Activated CD4-positive, alpha-beta T cell treated with anti-CD3 and anti-CD28 coated beads for 48 hours (primary cell): ENCODE data around the gene EEF2K.
"Not testable (repeated sequence)": the region's sequence is repeated elsewhere in the genome, so short reads cannot be mapped to it uniquely, and the experiment has no call there.

Experiments
- DNase-seq: peaks from one replicate; pipeline ENCODE4 v3.0.0-alpha.2; 2020

Gene EEF2K

GRCh38 chr16:22297871-22298733, 92.0 kb downstream of the EEF2K start:
- peak; percentile 81 for DNase-seq

- DNase-seq = no peak
These were observed 93.0 kb downstream of the EEF2K start for GRCh38 chr16:22299036-22299435.

GRCh38 chr16:22300427-22301071, 94.5 kb downstream of the EEF2K start:
- peak; percentile 59 for DNase-seq

GRCh38 chr16:22301423-22301822, 95.3 kb downstream of the EEF2K start:
- not testable (repeated sequence) for DNase-seq

GRCh38 chr16:22302776-22303363, 96.8 kb downstream of the EEF2K start:
- DNase-seq = no peak

- no peak for DNase-seq
These were observed 98.3 kb downstream of the EEF2K start for GRCh38 chr16:22304411-22304810.

- DNase-seq = no peak
These were observed 100.7 kb downstream of the EEF2K start for GRCh38 chr16:22306788-22307187.

- no peak for DNase-seq
These were observed 101.8 kb downstream of the EEF2K start for GRCh38 chr16:22307838-22308237.

GRCh38 chr16:22308824-22309520, 102.9 kb downstream of the EEF2K start:
- DNase-seq = no peak

GRCh38 chr16:22311520-22311919, 105.4 kb downstream of the EEF2K start:
- no peak for DNase-seq

- DNase-seq = no peak
These were observed 107.1 kb downstream of the EEF2K start for GRCh38 chr16:22312897-22313781.

- no peak for DNase-seq
These were observed 107.9 kb downstream of the EEF2K start for GRCh38 chr16:22313876-22314470.

- DNase-seq = peak; percentile 1
These were observed 108.9 kb downstream of the EEF2K start for GRCh38 chr16:22314661-22315626.

- DNase-seq = no peak
These were observed 109.9 kb downstream of the EEF2K start for GRCh38 chr16:22315979-22316378.

GRCh38 chr16:22316411-22316811, 110.3 kb downstream of the EEF2K start:
- DNase-seq = peak; percentile 1

GRCh38 chr16:22317001-22317530, 111.0 kb downstream of the EEF2K start:
- DNase-seq = peak; percentile 1

- DNase-seq = no peak
These were observed 111.5 kb downstream of the EEF2K start for GRCh38 chr16:22317625-22318024.

- peak; percentile 74 for DNase-seq
These were observed 112.7 kb downstream of the EEF2K start for GRCh38 chr16:22318690-22319358.

GRCh38 chr16:22320572-22321339, 114.7 kb downstream of the EEF2K start:
- no peak for DNase-seq
